Neural crest cell (in vitro differentiated cells): ENCODE data around the gene TET3. TPM values are rescaled to one million over a fixed set of nuclear protein-coding genes. Genes with fewer than 3 reads are reported as not detected.
A peak's percentile ranks its signal among the peaks of the same experiment; 100 is the strongest.

Experiments used
- DNase-seq: peaks from one replicate; pipeline ENCODE4 v3.0.0; 2021; ENCODE audit warnings: low read depth, mixed read lengths, low spot score
- H3K27ac Mint-ChIP-seq: one replicate; pipeline ENCODE4 v1.8.0; 2021; ENCODE audit warnings: mild to moderate bottlenecking, mixed read lengths; ENCODE audit not compliant: unreplicated experiment
- H3K27me3 Mint-ChIP-seq: 2 replicates; pipeline ENCODE4 v1.8.0; 2021; ENCODE audit warnings: low read depth, mild to moderate bottlenecking, mixed read lengths
- H3K36me3 Mint-ChIP-seq: 2 replicates; pipeline ENCODE4 v1.8.0; 2021; ENCODE audit warnings: low read depth, mild to moderate bottlenecking, mixed read lengths
- H3K4me1 Mint-ChIP-seq: 2 replicates; pipeline ENCODE4 v1.8.0; 2021; ENCODE audit warnings: mixed read lengths
- H3K4me3 Mint-ChIP-seq: one replicate; pipeline ENCODE4 v1.8.0; 2021; ENCODE audit warnings: mild to moderate bottlenecking, mixed read lengths
- H3K9me3 Mint-ChIP-seq: 2 replicates; pipeline ENCODE4 v1.8.0; 2021; ENCODE audit warnings: mixed read lengths
- CTCF ChIP-seq: fragments of 200-600 bp; sonication (generic); conservative IDR thresholded peaks from 2 replicates; pipeline ENCODE4 v1.5.0; 2021; ENCODE audit warnings: antibody characterized with exemption, mild to moderate bottlenecking
- total RNA-seq: library from RNA; stranded (reverse); gene quantifications from 2 replicates; pipeline ENCODE4 v1.2.1, GENCODE V29; 2021

The TET3 gene
- total RNA-seq, 1 donor from 2014 or later = 30.3 TPM

DNA sequence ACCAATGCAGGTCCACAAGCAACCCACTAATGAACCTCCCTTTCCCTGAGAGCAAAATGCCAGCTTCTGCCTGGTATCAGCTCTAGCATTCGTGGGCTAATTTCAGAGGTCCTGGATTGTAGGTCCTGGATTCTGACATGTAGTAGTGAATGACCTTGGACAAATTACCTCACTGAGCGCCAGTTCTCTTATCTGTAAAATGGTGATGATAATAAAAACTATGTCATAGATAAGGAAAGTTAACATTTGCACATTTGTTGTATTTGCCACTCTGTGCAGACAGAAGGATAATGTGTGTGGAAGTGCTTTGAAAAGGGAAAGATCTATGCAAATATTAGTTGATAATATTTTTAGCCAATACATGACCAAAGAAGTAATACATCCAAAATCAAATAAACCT, 4.1 kb upstream of the TET3 start:
- H3K27me3 Mint-ChIP-seq = peaks cover 62% of the 10 kb centered on the region
- no peak for TF ChIP-seq CTCF
- no peaks in the 10 kb centered on the region for H3K36me3 Mint-ChIP-seq
- H3K4me1 Mint-ChIP-seq = peaks cover 32% of the 10 kb centered on the region
- DNase-seq = no peak
- no peak overlapping the region for H3K27ac Mint-ChIP-seq
- peak overlapping the region; percentile 82 for H3K4me3 Mint-ChIP-seq
- no peaks in the 10 kb centered on the region for H3K9me3 Mint-ChIP-seq

DNA sequence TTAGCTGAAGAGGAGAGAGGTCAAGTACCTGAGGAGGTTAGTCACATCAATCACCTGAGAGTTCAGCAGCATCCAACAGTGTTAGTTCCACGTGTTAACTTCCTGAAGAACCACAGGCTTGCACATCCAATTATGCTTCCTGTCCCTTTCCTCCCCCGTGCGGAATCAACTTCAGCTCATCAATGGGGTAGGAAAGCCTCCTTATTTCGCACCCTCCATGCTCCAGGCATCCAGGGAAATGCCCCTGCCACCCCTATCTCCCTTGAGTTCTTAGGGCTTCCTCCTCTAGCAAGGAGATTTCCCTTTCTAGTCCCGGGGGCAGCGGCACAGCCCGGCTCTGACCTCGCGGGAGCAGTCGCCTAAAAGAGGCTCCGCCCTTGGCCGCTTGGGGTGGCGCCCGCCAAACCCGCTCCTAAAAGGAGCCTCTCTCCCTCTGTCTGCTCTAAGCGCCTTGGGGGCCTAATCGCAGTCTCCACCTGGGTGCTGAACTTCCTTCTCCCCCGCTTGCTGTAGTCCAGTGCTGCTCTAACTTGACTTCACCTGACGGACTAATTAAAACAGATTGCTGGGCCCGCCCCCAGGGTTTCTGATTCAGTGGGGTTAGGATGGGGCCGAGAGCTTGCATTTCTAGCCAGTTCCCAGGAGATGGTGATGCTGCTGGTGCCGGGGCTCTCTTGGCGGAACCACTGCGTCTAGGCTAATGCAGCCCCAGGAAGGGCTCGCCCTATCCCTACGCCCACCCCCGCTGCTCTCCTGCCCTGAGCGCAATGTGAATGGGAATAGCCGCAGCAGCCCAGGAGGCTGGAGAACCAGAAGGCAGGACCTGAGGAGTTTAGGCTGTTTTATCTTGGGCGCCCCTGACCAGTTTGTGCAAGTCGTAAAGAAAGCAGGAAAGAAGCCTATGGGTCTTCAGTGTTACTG, 3.4 kb upstream of the TET3 start:
- Mint-ChIP-seq H3K4me3 (peak overlapping the region; percentile 82), H3K27ac (no peak overlapping the region), H3K36me3 (no peaks in the 10 kb centered on the region), H3K9me3 (no peaks in the 10 kb centered on the region), H3K27me3 (peaks cover 62% of the 10 kb centered on the region), H3K4me1 (peaks cover 40% of the 10 kb centered on the region)
- no peak for TF ChIP-seq CTCF
- DNase-seq = peak; percentile 35

DNA sequence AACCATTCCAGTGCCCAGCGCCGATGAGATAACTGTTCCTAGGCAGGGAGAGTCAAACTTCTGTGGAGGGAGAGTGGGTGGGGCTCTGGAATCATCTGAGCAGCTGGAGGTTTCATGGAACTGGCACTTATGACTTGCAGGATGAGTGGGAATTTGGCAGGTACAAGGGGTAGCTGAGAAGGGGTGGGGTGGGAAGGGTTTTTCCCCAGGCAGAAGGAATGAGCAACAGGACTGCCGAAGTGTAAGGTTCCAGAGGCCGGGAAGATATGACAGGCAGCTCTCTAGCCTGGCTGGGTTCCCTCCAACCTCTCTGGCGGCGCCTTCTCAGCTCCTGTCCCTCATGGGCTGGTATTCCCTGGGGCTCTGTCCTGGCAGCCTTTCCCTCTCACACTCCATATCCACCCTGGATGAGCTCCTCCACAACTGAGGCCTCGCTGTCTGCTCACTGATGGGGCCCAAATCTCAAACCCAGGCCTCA, 2.5 kb upstream of the TET3 start:
- no peaks in the 10 kb centered on the region for H3K9me3 Mint-ChIP-seq
- DNase-seq = no peak
- H3K27me3 Mint-ChIP-seq = peaks cover 62% of the 10 kb centered on the region
- H3K4me1 Mint-ChIP-seq = peaks cover 48% of the 10 kb centered on the region
- no peak for TF ChIP-seq CTCF
- H3K4me3 Mint-ChIP-seq = peak overlapping the region; percentile 82
- peaks cover 7% of the 10 kb centered on the region for H3K36me3 Mint-ChIP-seq
- no peak overlapping the region for H3K27ac Mint-ChIP-seq

GRCh38 chr2:73983322-73984202, 1.1 kb upstream of the TET3 start:
- Mint-ChIP-seq H3K36me3 (peaks cover 12% of the 10 kb centered on the region), H3K4me1 (peaks cover 62% of the 10 kb centered on the region), H3K4me3 (peak overlapping the region; percentile 90), H3K27ac (peak overlapping the region; percentile 65), H3K27me3 (peaks cover 53% of the 10 kb centered on the region), H3K9me3 (no peaks in the 10 kb centered on the region)
- peak; percentile 11 for DNase-seq
- peak; percentile 39 for TF ChIP-seq CTCF

GRCh38 chr2:73984922-73985307, 205 bp downstream of the TET3 start:
- Mint-ChIP-seq H3K9me3 (no peaks in the 10 kb centered on the region), H3K27me3 (peaks cover 40% of the 10 kb centered on the region), H3K27ac (no peak overlapping the region), H3K4me3 (no peak overlapping the region), H3K4me1 (peaks cover 72% of the 10 kb centered on the region), H3K36me3 (peaks cover 19% of the 10 kb centered on the region)
- no peak for TF ChIP-seq CTCF
- DNase-seq = peak; percentile 48
